Measurements from ENCODE around the gene CHD2. TPM values are rescaled to one million over a fixed set of nuclear protein-coding genes. Genes with fewer than 3 reads are reported as not detected.

CHD2 gene
- total RNA-seq, 2 donors from 2014 or later, result 76.3 to 137 TPM

DNA sequence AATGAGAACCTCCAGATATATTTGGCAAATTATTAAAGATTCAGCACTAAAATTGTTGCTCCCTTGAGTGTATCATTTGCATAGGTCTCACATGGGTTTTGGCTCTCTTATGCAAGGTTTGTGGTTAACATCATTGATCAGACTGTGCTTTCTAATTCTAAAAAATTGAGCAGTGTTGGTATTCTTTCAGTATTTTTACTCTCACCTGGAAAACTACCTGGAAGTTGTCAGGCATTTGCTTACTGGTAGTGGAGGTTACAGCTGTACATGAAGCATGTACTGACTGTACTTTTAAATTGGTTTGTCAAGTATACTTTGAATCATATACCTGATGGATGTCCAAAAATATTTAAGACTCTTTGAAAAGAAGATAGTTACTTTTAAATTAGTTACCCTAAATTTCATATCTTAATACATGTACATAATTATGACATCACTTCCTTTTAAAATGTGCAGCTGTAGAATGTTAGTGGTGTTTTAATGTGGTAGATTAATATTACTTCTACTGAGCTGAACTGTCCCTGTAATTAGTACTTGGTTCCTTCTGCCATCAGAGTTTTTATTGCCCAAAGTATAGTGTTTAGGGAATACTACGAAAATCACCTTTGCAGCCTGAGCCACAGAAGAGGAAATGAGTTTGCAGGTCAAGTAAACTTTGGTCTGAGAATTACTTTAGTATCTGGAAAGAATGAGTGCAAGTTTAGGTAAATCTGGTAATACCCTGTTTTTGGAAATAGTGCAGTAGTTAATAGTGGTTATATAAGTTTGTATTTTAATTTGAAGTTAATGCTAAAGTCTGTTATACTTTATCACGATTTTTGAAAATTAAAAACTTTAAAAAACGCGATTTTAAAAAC lies 2.8 kb downstream of the CHD2 start:
- Histone ChIP-seq H3K27ac (peak overlapping the region; percentile 98), H3K4me3 (peak overlapping the region; percentile 55 to 63), H3K27me3 (replicated peaks; ENCODE audit: insufficient read depth) (no peaks in the 10 kb centered on the region), H3K9me3 (no peaks in the 10 kb centered on the region), H3K4me1 (replicated peaks) (peaks cover 7% of the 10 kb centered on the region), H3K36me3 (no peaks in the 10 kb centered on the region)
- intact Hi-C loops (cut with DNase I), result loop anchor here (5.0 kb wide), 1 partner anchor 96 kb away; no protein-coding TSS in a partner anchor
- 2% methylated on average over 4 of the region's 4 CpGs for WGBS
- peak; percentile 2 for DNase-seq (ENCODE audit: low spot score)
- TF ChIP-seq POLR2AphosphoS5 (IDR thresholded peaks at IDR 0.05), result peak; percentile 16
- no peak for TF ChIP-seq POLR2A (IDR thresholded peaks at IDR 0.05)

DNA sequence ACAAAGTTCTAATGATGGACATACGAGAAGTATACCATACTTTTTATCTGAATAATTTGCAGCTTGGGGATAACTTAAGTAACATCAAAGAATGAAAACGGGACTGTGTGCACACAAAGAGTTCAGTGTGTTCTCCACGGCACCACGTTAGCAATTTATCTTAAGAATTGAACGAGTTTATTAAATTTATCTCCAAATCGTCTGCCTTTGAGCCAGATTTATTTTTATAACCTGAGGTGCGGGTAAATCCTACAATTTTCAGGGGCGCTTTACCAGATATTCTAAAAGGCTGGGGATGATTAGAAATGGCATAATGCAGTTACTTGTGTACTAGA lies 3.5 kb downstream of the CHD2 start:
- peak overlapping the region; percentile 55 to 63 for H3K4me3 ChIP-seq
- no peak for DNase-seq (ENCODE audit: low spot score)
- H3K27ac ChIP-seq, result peak overlapping the region; percentile 98
- intact Hi-C loops (cut with DNase I), result loop anchor here (5.0 kb wide), 1 partner anchor 96 kb away; no protein-coding TSS in a partner anchor
- peaks cover 7% of the 10 kb centered on the region for H3K4me1 ChIP-seq (replicated peaks)
- 2% methylated on average over 8 of the region's 8 CpGs for WGBS
- H3K27me3 ChIP-seq (replicated peaks; ENCODE audit: insufficient read depth), result no peaks in the 10 kb centered on the region
- no peaks in the 10 kb centered on the region for H3K9me3 ChIP-seq
- H3K36me3 ChIP-seq, result no peaks in the 10 kb centered on the region
- TF ChIP-seq POLR2A (IDR thresholded peaks at IDR 0.05) (no peak), POLR2AphosphoS5 (IDR thresholded peaks at IDR 0.05) (no peak)
- TF ChIP-seq, protein P1, sequence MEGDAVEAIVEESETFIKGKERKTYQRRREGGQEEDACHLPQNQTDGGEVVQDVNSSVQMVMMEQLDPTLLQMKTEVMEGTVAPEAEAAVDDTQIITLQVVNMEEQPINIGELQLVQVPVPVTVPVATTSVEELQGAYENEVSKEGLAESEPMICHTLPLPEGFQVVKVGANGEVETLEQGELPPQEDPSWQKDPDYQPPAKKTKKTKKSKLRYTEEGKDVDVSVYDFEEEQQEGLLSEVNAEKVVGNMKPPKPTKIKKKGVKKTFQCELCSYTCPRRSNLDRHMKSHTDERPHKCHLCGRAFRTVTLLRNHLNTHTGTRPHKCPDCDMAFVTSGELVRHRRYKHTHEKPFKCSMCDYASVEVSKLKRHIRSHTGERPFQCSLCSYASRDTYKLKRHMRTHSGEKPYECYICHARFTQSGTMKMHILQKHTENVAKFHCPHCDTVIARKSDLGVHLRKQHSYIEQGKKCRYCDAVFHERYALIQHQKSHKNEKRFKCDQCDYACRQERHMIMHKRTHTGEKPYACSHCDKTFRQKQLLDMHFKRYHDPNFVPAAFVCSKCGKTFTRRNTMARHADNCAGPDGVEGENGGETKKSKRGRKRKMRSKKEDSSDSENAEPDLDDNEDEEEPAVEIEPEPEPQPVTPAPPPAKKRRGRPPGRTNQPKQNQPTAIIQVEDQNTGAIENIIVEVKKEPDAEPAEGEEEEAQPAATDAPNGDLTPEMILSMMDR (IDR thresholded peaks at IDR 0.05), result no peak

- intact Hi-C loops (cut with DNase I), result loop anchor here (5.0 kb wide), 1 partner anchor 97 kb away; no protein-coding TSS in a partner anchor
- peak; percentile 98 for DNase-seq (ENCODE audit: low spot score)
- Histone ChIP-seq H3K36me3 (no peaks in the 10 kb centered on the region), H3K4me3 (peak overlapping the region; percentile 55 to 63), H3K27ac (peak overlapping the region; percentile 98), H3K4me1 (replicated peaks) (peaks cover 7% of the 10 kb centered on the region), H3K27me3 (replicated peaks; ENCODE audit: insufficient read depth) (no peaks in the 10 kb centered on the region), H3K9me3 (no peaks in the 10 kb centered on the region)
- WGBS, result 0% methylated on average over 16 of the region's 47 CpGs
- TF ChIP-seq POLR2AphosphoS5 (IDR thresholded peaks at IDR 0.05) (peak; percentile 98), POLR2A (IDR thresholded peaks at IDR 0.05) (peak; percentile 93)
- TF ChIP-seq, protein P1 (IDR thresholded peaks at IDR 0.05), result peak in 2 of 4 experiments; percentile 26 to 36
Observed at GRCh38 chr15:92903966-92904721, 4.0 kb downstream of the CHD2 start.

GRCh38 chr15:92904722-92905571 lies 4.8 kb downstream of the CHD2 start:
- Histone ChIP-seq H3K27ac (peak overlapping the region; percentile 98), H3K4me1 (replicated peaks) (peaks cover 7% of the 10 kb centered on the region), H3K27me3 (replicated peaks; ENCODE audit: insufficient read depth) (no peaks in the 10 kb centered on the region), H3K36me3 (no peaks in the 10 kb centered on the region), H3K4me3 (peak overlapping the region; percentile 36 to 63), H3K9me3 (no peaks in the 10 kb centered on the region)
- TF ChIP-seq POLR2A (IDR thresholded peaks at IDR 0.05) (no peak), POLR2AphosphoS5 (IDR thresholded peaks at IDR 0.05) (no peak)
- TF ChIP-seq, protein P1 (IDR thresholded peaks at IDR 0.05), result no peak
- WGBS, result 2% methylated on average over 16 of the region's 16 CpGs
- intact Hi-C loops (cut with DNase I), result loop anchor here (5.0 kb wide), 1 partner anchor 98 kb away; no protein-coding TSS in a partner anchor
- DNase-seq (ENCODE audit: low spot score), result peak; percentile 4
